ENCODE results near the gene RASGRF2.

RASGRF2 gene

GRCh38 chr5:80936881-80937280 lies 23.3 kb upstream of the RASGRF2 start:
- TF ChIP-seq CTCF (IDR thresholded peaks at IDR 0.05; ENCODE audit: low read depth, low read length) (no peak), MYC (IDR thresholded peaks at IDR 0.05; ENCODE audit: low read depth, low read length) (no peak), POLR2A (IDR thresholded peaks at IDR 0.05; ENCODE audit: extremely low read depth, insufficient read length) (no peak)
- TF ChIP-seq, protein P1, sequence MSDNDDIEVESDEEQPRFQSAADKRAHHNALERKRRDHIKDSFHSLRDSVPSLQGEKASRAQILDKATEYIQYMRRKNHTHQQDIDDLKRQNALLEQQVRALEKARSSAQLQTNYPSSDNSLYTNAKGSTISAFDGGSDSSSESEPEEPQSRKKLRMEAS (IDR thresholded peaks at IDR 0.05; ENCODE audit: low read depth, low read length) = no peak
- DNase-seq (ENCODE audit: low read depth) = no peak

GRCh38 chr5:80937584-80938356 lies 22.4 kb upstream of the RASGRF2 start:
- H3K4me3 ChIP-seq (ENCODE audit: low read depth, low read length) = no peak overlapping the region
- TF ChIP-seq CTCF (IDR thresholded peaks at IDR 0.05; ENCODE audit: low read depth, low read length) (no peak), MYC (IDR thresholded peaks at IDR 0.05; ENCODE audit: low read depth, low read length) (no peak), POLR2A (IDR thresholded peaks at IDR 0.05; ENCODE audit: extremely low read depth, insufficient read length) (no peak)
- TF ChIP-seq, protein P1 (IDR thresholded peaks at IDR 0.05; ENCODE audit: low read depth, low read length) = no peak
- no peak for DNase-seq (ENCODE audit: low read depth)

More at GRCh38 chr5:80936881-80937280, 23.3 kb upstream of the RASGRF2 start:
- no peak overlapping the region for H3K4me3 ChIP-seq (ENCODE audit: low read depth, low read length)

GRCh38 chr5:80941496-80941895 lies 18.7 kb upstream of the RASGRF2 start:
- no peak for DNase-seq (ENCODE audit: low read depth)
- TF ChIP-seq, protein P1 (IDR thresholded peaks at IDR 0.05; ENCODE audit: low read depth, low read length) = no peak
- TF ChIP-seq POLR2A (IDR thresholded peaks at IDR 0.05; ENCODE audit: extremely low read depth, insufficient read length) (no peak), MYC (IDR thresholded peaks at IDR 0.05; ENCODE audit: low read depth, low read length) (no peak), CTCF (IDR thresholded peaks at IDR 0.05; ENCODE audit: low read depth, low read length) (no peak)
- H3K4me3 ChIP-seq (ENCODE audit: low read depth, low read length) = no peak overlapping the region

DNA sequence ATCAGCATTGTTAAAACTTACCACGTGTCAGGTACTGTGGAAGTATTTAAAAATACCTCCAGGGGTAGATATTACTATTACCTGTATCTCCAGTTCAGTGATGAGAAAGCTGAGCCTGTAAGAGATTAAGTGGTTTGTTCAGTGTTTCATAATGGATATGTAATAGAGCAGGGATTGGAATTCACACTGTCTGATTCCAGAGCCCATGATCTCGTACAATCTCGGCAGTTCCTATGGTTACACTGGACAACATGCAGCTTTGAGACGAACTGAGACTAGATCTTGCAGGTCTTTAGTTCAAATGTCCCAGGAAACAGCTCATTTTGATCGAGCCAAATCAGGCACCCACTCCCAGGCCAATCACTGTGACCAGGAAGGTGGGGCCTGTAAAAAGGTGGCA lies 8.8 kb upstream of the RASGRF2 start:
- no peak for DNase-seq (ENCODE audit: low read depth)
- no peak for TF ChIP-seq POLR2A (IDR thresholded peaks at IDR 0.05; ENCODE audit: extremely low read depth, insufficient read length)
- TF ChIP-seq MYC (IDR thresholded peaks at IDR 0.05; ENCODE audit: low read depth, low read length) = no peak
- no peak for TF ChIP-seq CTCF (IDR thresholded peaks at IDR 0.05; ENCODE audit: low read depth, low read length)
- TF ChIP-seq, protein P1 (IDR thresholded peaks at IDR 0.05; ENCODE audit: low read depth, low read length) = no peak
- H3K4me3 ChIP-seq (ENCODE audit: low read depth, low read length) = no peak overlapping the region

DNA sequence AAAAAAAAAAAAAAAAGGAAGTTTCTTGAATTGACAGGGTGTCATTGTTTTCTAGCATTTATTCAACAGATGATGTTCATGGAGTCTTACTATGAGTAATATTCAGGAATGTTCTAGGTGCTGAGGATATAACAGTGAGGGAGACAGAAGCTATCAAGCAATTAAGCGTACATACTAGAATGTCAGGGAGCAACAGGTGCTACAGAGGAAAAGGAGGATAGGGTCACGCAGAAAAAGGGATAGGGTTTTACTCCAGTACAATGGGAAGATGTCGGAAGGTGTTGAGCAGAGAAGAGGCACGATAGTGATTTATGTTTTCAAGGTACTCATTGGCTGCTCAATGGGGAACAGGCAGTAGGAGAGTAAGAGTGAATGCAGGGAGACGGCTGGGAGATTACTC lies 6.6 kb upstream of the RASGRF2 start:
- DNase-seq (ENCODE audit: low read depth) = no peak
- TF ChIP-seq MYC (IDR thresholded peaks at IDR 0.05; ENCODE audit: low read depth, low read length) = no peak
- TF ChIP-seq, protein P1 (IDR thresholded peaks at IDR 0.05; ENCODE audit: low read depth, low read length) = no peak
- TF ChIP-seq CTCF (IDR thresholded peaks at IDR 0.05; ENCODE audit: low read depth, low read length) = no peak
- no peak for TF ChIP-seq POLR2A (IDR thresholded peaks at IDR 0.05; ENCODE audit: extremely low read depth, insufficient read length)
- H3K4me3 ChIP-seq (ENCODE audit: low read depth, low read length) = no peak overlapping the region
